ENCODE data around the gene SERP2.

Gene SERP2

GRCh38 chr13:44435142-44435918 is 61.7 kb downstream of the SERP2 start:
- DNase-seq (ENCODE audit: low spot score), result peak; percentile 96

GRCh38 chr13:44435919-44436510 is 62.4 kb downstream of the SERP2 start:
- DNase-seq (ENCODE audit: low spot score), result peak; percentile 10

- peak; percentile 91 for DNase-seq (ENCODE audit: low spot score)
Observed at GRCh38 chr13:44436589-44437337, 63.1 kb downstream of the SERP2 start.

- peak; percentile 72 for DNase-seq (ENCODE audit: low spot score)
Observed at GRCh38 chr13:44437356-44438233, 64.0 kb downstream of the SERP2 start.

DNA sequence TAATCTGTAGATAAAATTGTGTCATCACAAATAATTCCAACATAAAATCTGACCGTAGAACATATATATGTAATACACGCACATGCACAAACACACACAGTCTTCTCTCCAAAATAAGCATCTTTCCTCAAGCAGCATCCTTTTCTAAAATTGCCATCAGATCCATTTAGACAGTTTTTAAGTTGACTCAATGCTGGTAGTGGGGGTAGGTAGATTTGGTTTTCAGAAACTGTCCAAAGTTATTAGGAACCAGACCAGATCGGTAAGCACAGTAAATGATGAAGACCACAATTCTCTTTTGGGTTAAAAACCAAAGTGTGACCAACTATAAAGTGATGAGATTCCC is 64.6 kb downstream of the SERP2 start:
- no peak for DNase-seq (ENCODE audit: low spot score)

- no peak for DNase-seq (ENCODE audit: low spot score)
Observed at GRCh38 chr13:44439452-44440024, 65.9 kb downstream of the SERP2 start.

- no peak for DNase-seq (ENCODE audit: low spot score)
Observed at GRCh38 chr13:44440046-44440608, 66.5 kb downstream of the SERP2 start.
